T-helper 2 cell (primary cell): ENCODE results near the gene IRF4.

ENCODE experiments used
- DNase-seq, 5 experiments: peaks; one replicate each; pipeline versions ENCODE4 v3.0.0 to v3.0.0-alpha.2; 2012 to 2022

Gene IRF4

DNA sequence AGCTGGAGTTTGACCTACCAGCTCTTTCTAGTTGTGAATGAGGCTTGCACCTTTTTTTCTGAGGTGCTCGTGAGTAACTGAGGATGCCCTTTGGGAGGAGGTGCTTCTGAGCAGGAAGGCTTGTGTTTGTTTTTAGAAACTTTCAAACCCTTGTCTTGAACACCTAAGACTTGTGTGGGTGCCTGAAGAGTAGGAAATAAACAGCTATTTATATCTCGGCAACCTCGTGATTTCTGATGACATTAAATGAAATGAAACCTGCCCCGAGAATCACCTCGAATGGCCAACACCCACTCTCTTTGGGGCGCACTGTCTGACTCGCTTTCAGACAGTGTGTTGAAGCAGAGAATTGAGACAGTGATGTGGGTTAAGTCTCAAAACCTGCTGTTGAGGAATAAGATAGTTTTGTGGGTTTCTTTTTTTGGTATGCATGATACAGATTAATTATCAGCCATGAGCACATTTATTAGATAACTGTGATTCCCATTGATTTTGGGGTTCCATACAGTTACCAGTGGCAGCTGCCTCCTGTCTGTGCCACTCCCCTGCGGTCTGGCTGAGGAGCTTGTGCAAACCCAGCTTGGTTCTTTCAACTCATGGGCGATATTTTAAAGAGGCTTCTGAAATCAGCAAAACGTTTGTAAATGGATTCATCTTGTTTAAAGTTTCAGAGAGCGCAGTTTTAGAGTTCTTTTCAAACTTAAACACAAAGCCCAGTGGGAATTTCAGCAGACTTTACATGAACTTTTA is 8.4 kb downstream of the IRF4 start:
- DNase-seq = peak in 1 of 5 experiments; percentile 85

DNA sequence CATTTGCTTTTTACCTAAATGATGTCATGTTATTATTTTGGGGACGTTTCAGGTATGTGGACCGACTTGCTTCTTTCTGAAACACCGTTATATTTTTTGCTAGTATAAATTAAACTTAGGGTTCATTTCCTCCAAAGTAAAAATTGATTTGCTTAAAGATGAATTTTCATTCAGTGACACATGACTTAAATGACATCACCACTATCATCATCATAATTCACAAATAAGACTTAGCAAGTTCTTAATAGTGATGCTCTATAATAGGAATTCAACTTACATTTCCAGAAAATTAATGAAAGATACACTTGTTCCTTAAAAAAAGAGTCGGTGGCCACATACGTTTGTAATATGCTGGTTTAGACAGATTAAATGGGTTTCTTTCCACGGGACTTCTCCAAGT is 9.3 kb downstream of the IRF4 start:
- DNase-seq = no peak

DNA sequence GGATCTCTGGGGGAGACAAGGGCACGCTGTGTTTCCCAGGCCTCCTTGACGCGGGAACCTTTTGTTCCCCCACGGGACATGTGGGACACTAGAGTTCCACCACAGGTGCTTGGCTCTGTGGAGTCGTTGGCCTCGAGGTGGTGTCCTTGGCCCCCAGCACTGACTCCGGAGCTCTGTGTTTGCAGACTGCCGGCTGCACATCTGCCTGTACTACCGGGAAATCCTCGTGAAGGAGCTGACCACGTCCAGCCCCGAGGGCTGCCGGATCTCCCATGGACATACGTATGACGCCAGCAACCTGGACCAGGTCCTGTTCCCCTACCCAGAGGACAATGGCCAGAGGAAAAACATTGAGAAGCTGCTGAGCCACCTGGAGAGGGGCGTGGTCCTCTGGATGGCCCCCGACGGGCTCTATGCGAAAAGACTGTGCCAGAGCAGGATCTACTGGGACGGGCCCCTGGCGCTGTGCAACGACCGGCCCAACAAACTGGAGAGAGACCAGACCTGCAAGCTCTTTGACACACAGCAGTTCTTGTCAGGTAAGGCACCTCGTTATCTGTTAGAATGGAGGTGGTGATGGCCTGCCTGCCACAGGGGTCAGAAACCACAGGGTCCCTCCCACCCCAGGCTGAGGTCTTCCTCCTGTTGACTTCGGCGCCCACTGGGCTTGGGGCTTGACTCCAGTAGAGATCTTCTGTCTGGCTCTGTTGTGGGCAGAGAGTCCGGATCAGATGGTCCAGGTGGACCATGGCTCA is 9.9 kb downstream of the IRF4 start:
- DNase-seq = no peak

DNA sequence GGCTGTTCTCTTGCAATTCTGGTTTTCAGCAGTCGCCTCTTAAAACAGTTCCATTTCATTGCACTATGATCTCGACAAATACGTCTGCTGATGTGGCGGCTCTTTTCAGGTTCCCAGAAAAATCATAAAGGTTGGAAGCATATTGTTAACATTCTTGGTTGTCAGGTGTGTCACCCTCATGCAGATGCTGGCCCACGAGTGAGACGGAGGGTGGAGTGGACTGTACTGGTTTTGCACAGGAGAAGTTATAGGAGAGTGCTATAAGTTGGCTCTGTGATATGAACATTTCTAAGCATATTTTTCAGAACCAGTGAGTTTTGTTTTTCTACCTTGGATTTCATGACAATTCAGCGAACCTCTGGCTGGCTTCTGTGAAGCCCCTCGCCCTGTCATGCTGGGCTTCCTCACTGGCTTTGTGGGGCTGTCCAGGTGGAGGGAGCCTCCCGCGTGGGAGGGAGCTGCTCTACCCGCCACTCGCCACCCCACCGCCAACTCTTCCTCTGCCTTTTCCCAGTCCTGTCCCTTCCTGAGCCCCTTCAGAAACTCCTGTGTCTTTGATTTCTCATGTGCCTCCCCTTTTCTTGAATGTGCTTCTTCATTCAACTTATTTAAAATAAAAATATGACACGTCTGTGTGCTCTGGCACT is 10.6 kb downstream of the IRF4 start:
- no peak for DNase-seq

DNA sequence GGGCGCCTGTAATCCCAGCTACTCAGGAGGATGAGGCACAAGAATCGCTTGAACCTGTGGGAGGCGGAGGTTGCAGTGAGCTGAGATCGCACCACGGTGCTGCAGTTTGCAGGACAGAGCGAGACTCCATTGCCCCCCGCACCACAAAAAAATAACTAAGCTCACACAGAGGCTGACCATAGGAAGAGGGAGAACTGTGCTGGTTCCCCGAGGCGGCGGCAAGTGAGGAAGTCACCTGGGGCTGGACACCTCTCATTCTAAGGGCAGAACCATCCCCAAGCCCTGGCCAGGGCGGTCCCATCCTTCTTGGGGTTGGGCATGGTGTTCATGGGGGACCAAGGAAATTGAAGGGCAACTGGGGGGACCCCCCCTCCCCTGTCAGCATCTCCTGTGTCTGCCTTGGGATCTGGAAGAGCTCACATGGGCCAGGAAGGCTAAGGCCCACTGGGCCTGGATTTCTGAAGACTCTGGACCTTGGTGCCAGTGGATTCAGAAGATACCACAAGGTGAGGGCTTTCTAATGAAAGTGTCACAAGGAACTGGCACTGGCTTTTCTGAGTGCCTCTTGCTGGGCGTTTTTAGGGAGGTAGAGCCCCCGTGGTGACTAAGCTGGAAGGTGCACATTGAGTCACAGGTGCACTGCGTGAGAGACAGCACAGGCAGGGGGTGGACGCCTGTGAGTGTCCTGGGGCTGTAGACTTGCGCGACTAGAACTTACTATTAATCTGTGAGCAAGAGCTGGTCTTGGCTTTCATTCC is 11.5 kb downstream of the IRF4 start:
- peak in 2 of 5 experiments; percentile 61 to 86 for DNase-seq

DNA sequence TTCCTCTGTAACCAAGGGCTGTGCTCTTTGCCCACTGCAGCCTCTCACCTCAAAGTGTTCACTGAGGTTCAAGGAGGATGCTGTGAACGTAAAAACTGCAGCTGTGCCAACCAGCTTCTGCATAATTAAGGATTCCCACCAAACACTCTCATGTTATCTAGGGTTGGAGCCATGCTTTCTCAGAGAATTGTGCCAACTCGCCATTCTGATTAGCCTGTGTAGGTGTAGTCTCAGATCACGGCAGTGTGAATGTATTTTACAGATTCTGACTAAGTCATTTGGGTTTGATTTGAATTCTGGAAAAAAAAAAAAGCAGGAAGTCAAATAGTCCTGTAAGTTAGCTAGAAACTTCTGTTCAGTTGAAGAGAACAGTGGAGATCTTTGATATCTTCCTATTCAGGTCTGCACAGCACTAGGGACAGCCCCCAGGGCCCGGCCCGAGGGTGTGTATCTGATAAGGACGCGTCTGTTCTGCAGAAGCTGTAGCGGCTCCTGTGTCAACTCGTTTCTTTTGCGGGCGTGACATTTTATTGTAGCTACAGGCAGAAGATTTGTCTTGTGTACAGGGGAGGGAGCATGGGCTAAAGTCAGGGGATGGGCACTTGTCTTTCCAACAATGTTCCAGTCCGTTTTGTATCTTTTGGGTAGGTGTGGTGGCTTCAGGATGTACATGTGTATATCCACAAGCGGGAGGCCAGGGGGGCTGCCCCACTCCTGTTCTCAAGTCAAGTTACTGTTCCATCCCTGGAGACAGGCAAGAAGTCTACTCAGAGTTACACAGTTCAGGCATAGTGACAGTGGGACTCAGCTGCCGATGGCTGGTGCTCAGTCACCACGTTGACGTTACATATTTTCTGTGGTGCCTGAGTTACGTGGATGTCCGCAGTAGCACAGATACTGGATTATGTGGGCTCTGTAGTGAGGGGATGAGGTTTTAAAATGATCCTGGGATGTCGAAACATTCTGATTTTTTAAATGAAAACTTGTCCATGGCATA is 12.4 kb downstream of the IRF4 start:
- DNase-seq = peak in 2 of 5 experiments; percentile 53 to 91

DNA sequence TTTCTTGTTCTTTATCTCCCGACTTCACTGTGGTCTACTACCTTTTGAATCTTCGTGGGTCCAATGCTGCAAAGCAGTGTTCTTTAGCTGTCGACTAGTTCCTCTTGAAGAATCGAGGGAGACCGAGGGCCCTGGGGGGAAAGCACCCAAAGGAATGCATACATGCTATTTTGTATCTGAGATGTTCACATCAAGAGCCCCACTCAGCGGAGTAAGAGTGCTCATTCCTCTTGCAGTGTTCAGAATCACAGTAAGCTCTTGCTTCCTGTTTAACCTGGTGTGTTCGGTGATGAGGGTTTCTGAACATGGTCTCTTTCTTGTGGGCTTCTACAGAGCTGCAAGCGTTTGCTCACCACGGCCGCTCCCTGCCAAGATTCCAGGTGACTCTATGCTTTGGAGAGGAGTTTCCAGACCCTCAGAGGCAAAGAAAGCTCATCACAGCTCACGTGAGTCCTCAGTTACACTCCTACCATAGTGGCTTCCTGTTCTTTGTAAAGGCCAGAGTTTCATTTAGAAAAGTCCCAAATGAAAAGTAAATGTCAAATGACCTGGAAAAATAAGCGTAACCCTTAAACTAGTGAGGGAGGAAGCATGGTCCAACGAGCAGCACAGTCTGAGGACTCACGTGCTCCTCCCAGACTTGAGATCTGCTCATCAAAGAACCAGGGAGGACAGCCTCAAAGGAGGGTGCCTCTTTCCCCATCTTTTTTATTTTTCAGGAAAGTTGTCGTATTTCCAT is 13.3 kb downstream of the IRF4 start:
- DNase-seq = peak in 1 of 5 experiments; percentile 76

DNA sequence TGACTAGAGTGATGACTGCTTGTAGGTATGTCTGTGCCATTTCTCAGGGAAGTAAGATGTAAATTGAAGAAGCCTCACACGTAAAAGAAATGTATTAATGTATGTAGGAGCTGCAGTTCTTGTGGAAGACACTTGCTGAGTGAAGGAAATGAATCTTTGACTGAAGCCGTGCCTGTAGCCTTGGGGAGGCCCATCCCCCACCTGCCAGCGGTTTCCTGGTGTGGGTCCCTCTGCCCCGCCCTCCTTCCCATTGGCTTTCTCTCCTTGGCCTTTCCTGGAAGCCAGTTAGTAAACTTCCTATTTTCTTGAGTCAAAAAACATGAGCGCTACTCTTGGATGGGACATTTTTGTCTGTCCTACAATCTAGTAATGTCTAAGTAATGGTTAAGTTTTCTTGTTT is 16.6 kb downstream of the IRF4 start:
- no peak for DNase-seq

DNA sequence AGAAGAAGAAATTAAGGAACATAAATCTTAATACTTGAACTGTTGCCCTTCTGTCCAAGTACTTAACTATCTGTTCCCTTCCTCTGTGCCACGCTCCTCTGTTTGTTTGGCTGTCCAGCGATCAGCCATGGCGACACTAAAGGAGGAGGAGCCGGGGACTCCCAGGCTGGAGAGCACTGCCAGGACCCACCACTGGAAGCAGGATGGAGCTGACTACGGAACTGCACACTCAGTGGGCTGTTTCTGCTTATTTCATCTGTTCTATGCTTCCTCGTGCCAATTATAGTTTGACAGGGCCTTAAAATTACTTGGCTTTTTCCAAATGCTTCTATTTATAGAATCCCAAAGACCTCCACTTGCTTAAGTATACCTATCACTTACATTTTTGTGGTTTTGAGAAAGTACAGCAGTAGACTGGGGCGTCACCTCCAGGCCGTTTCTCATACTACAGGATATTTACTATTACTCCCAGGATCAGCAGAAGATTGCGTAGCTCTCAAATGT is 17.1 kb downstream of the IRF4 start:
- no peak for DNase-seq

DNA sequence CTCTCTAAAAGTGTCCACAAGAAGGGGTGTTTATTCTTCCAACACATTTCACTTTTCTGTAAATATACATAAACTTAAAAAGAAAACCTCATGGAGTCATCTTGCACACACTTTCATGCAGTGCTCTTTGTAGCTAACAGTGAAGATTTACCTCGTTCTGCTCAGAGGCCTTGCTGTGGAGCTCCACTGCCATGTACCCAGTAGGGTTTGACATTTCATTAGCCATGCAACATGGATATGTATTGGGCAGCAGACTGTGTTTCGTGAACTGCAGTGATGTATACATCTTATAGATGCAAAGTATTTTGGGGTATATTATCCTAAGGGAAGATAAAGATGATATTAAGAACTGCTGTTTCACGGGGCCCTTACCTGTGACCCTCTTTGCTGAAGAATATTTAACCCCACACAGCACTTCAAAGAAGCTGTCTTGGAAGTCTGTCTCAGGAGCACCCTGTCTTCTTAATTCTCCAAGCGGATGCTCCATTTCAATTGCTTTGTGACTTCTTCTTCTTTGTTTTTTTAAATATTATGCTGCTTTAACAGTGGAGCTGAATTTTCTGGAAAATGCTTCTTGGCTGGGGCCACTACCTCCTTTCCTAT is 17.9 kb downstream of the IRF4 start:
- no peak for DNase-seq

DNA sequence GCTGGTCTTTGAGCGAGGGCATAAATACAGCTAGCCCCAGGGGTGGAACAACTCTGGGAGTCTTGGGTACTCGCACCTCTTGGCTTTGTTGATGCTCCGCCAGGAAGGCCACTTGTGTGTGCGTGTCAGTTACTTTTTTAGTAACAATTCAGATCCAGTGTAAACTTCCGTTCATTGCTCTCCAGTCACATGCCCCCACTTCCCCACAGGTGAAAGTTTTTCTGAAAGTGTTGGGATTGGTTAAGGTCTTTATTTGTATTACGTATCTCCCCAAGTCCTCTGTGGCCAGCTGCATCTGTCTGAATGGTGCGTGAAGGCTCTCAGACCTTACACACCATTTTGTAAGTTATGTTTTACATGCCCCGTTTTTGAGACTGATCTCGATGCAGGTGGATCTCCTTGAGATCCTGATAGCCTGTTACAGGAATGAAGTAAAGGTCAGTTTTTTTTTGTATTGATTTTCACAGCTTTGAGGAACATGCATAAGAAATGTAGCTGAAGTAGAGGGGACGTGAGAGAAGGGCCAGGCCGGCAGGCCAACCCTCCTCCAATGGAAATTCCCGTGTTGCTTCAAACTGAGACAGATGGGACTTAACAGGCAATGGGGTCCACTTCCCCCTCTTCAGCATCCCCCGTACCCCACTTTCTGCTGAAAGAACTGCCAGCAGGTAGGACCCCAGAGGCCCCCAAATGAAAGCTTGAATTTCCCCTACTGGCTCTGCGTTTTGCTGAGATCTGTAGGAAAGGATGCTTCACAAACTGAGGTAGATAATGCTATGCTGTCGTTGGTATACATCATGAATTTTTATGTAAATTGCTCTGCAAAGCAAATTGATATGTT is 19.2 kb downstream of the IRF4 start:
- DNase-seq = no peak

DNA sequence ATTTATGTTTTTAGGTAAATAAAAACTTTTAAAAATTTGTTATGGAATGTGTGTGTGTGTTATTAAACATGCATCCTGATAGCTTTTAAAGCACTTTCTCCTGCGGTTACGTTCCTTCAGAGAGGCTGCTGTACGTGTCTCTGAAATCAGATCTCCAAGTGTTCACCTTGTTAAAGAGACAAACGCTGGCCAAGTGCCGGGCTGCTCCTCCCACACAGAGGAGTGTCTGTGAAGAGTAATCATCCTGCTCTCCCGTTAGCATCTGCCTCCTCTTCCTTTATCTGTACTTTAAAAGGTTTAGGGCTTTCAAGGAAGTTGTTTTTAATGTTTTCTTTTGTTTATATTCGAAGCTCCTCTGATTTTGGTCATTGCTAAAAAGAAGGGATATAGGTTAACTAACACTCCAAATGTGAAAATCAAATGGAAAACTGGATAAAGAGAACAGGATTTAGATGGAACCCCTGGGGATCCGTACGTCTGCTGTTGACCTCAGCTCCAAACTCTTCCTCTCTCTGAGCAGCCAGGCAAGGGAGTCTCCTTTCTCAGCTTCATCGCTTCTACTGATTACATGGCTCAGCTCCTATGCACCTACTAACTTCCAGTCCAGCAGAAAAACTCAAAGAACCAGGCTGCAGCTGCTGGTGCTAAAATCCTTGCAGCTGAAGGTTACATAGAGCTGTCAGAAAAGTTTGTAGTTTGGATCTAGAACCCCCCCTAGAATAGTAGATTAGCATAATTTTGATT is 20.0 kb downstream of the IRF4 start:
- DNase-seq = no peak

DNA sequence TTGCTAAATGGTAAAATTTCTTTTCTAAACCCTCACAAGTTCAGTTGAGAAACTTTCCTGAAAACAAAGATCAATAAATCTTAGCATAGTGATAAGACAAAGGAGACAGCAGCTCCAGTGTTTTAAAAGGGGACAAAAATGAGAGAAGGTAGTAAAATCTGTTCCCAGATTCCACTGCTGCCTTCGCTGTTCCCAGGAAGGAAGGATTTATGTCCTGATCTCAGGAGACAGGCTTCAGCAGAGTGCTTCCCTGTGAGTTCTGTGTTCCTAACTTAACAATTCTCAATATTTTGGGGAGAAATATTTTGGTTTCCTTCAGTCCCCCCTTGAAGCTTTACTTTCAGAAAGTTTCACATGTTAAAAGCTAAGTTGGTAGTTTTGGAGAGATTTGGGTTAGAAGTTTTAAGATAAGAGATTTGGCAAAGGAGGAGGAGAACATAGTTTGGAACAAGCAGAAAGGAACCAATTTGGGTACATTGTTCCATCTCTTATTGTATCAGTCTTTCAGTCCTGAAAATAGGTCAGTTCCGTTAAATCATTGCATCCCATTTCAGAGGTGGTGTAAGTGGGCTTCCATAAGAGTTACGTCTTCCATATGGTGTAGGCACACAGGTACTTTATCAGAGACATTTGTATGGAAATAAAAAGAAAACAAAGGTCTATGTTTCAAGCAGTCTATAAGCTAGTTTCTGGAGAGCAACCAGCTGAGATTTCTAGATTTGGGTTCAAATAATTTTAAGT is 20.8 kb downstream of the IRF4 start:
- DNase-seq = no peak

DNA sequence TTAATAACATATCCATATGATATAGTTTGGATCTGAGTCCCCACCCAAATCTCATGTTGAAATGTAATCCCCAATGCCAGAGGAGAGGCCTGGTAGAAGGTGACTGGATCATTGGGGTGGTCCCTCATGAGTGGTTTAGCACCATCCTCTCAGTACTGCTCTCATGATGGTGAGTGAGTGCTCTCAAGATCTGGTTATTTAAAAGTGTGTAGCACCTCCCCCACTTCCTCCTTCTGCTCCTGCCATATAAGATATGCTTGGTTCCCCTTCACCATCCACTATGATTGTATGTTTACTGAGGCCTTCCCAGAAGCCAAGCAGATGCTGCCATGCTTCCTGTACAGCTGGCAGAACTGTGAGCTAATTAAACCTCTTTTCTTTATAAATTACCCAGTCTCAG is 22.9 kb downstream of the IRF4 start:
- DNase-seq = no peak

DNA sequence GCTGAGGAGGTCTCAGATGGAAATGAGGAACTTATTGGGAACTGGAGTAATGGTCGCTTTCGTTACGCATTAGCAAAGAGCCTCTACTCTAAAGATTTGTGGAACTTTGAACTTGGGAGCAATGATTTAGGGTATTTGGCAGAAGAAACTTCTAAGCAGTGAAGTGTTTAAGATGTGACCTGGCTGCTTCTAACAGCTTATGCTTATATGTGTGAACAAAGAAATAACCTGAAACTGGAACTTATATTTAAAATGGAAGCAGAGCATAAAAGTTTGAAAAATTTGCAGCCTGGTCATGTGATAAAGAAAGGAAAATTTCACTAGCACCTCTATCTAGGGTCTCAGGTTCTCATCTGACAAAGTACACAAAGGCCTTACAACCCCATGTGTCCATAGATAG is 23.5 kb downstream of the IRF4 start:
- no peak for DNase-seq

DNA sequence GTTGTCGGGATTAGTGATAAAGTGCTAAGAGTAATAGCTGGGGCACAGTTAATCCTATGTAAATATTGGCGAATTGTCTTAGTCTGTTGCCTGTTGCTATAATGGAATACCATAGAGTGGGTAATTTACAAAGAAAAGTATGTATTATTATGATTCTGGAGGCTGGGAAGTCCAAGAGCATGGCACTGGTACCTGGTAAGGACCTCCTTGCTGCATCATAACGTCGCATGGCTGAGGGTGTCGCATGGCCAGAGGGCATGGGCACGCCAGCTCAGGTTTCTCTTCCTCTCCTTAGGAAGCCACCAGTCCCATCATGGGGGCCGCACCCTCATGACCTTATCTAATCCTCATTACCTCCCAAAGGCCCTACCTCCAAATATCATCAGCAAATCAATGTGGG is 29.7 kb downstream of the IRF4 start:
- DNase-seq = no peak

DNA sequence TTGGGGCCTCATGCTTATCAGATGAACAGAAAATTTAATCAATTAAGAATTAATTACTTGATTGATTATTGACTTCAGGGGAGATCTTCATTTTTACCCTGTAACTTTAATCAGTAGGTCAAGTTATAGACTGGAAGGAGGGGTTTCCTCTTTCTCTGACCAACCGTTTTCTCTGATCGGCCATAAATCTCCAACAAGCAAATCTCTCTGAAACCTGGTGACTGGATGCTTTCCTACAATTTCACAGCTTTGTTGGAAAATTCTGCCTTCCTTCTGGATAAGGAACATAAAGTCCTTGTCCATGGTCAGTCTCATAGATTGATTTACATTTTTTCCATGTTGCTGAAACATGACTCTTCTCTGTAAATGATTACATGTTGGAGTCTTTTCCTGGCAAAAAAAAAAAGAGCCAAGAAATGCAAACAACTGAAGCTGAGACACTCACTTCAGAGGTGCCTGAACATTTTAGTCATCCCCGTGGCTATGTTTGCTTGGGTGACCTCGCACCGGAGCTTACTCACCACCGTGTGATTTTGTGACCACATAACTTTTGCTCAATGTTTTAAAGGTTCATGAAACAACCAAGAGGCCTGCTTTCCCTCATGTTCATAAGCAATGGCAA is 31.0 kb downstream of the IRF4 start:
- DNase-seq = peak in 2 of 5 experiments; percentile 46 to 91
